Hepatocyte (in vitro differentiated cells): ENCODE measurements around the gene CAPN2. TPM values are rescaled to one million over a fixed set of nuclear protein-coding genes. Genes with fewer than 3 reads are reported as not detected.
"Not testable (repeated sequence)": the region's sequence is repeated elsewhere in the genome, so short reads cannot be mapped to it uniquely, and the experiment has no call there.

Experiments used
- DNase-seq: peaks from one replicate; pipeline ENCODE4 v3.0.0-alpha.2; 2016; ENCODE audit warnings: low spot score
- H2AFZ ChIP-seq: fragments of 200-600 bp; sonication (generic); 2 replicates; pipeline ENCODE4 v1.6.0; 2016; ENCODE audit warnings: antibody characterized with exemption, mild to moderate bottlenecking
- H3K27ac ChIP-seq: fragments of 200-600 bp; sonication (generic); 2 replicates; pipeline ENCODE4 v1.5.1; 2016; ENCODE audit warnings: mild to moderate bottlenecking
- H3K27me3 ChIP-seq: fragments of 200-600 bp; sonication (generic); 2 replicates; pipeline ENCODE4 v1.6.1; 2016
- H3K36me3 ChIP-seq: fragments of 200-600 bp; sonication (generic); replicated peaks from 2 replicates; pipeline ENCODE4 v1.5.1; 2016; ENCODE audit warnings: low read depth; ENCODE audit not compliant: insufficient read depth
- H3K4me1 ChIP-seq: fragments of 200-600 bp; sonication (generic); 2 replicates; pipeline ENCODE4 v1.5.1; 2016; ENCODE audit warnings: mild to moderate bottlenecking, moderate library complexity; ENCODE audit not compliant: insufficient read depth
- H3K4me2 ChIP-seq: fragments of 200-600 bp; sonication (generic); 2 replicates; pipeline ENCODE4 v1.6.0; 2016
- H3K4me3 ChIP-seq: fragments of 200-600 bp; sonication (generic); 2 replicates; pipeline ENCODE4 v1.5.1; 2016; ENCODE audit warnings: mild to moderate bottlenecking
- H3K79me2 ChIP-seq: fragments of 200-600 bp; sonication (generic); 2 replicates; pipeline ENCODE4 v1.6.0; 2017; ENCODE audit warnings: mild to moderate bottlenecking
- H3K9me2 ChIP-seq: fragments of 200-600 bp; sonication (generic); replicated peaks from 2 replicates; pipeline ENCODE4 v1.6.0; 2017; ENCODE audit warnings: mild to moderate bottlenecking; ENCODE audit not compliant: insufficient read depth
- H3K9me3 ChIP-seq: fragments of 200-600 bp; sonication (generic); 2 replicates; pipeline ENCODE4 v1.5.1; 2016; ENCODE audit warnings: low read depth, mild to moderate bottlenecking
- H4K20me1 ChIP-seq: fragments of 200-600 bp; sonication (generic); 2 replicates; pipeline ENCODE4 v1.6.0; 2016; ENCODE audit warnings: mild to moderate bottlenecking; ENCODE audit not compliant: insufficient read depth, poor library complexity, severe bottlenecking
- EZH2 ChIP-seq: fragments of 200-600 bp; sonication (generic); IDR thresholded peaks from 2 replicates; pipeline ENCODE4 v1.6.1; 2016; ENCODE audit warnings: antibody characterized with exemption, mild to moderate bottlenecking, borderline replicate concordance
- EZH2phosphoT487 ChIP-seq: fragments of 200-600 bp; sonication (generic); IDR thresholded peaks from one replicate; pipeline ENCODE4 v1.6.1; 2018; ENCODE audit warnings: antibody characterized with exemption, mild to moderate bottlenecking, low read depth, moderate library complexity; ENCODE audit not compliant: unreplicated experiment, severe bottlenecking
- WGBS: methylation state at CpG from one replicate; pipeline ENCODE4 v1.1.6; 2016; ENCODE audit warnings: low lambda C conversion rate; ENCODE audit errors: missing lambda C conversion rate; 5-methylcytosine and 5-hydroxymethylcytosine counted together
- polyA plus RNA-seq: library from polyadenylated mRNA; unstranded; fragments of >200 nt; fragmentation: Nextera tagmentation; extraction: Ambion mirVana; gene quantifications from 2 replicates; pipeline ENCODE4 v1.2.1, GENCODE V29; 2016
- total RNA-seq: library from RNA; depleted of rRNA; stranded (reverse); fragments of >200 nt; gene quantifications from 2 replicates; pipeline ENCODE4 v1.2.3, GENCODE V29; 2014
- TF ChIP-seq, protein P1 (sequence below): fragments of 200-600 bp; sonication (generic); IDR thresholded peaks from 2 replicates; pipeline ENCODE4 v1.5.1; 2016; ENCODE audit warnings: antibody characterized with exemption, mild to moderate bottlenecking; ENCODE audit not compliant: poor library complexity

CAPN2 gene
- total and polyA plus RNA-seq, 2 experiments from 2014 or later: 147 to 162 TPM

DNA sequence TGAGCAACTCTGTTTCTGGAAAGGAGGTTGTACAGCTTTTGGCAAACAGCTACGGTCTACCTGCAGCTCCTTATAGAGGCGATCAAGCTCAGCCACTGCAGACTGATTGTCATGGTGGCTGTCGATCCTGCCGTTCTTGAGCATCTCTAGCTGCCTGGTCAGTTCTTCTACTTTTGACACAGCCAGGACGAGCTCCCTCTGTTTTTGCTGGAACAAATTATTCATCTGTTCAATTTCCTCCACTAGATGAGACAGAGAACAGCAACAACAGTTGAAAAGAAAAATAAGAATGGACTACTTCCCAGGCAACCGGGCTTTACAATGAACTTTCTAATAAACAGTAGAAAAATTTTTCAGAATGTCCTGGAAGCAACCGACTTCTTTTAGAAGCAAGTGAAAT, 90.9 kb downstream of the CAPN2 start:
- Histone ChIP-seq H3K27me3 (no peaks in the 10 kb centered on the region), H3K27ac (no peak overlapping the region), H2AFZ (no peak overlapping the region), H3K9me2 (no peaks in the 10 kb centered on the region), H3K4me1 (no peaks in the 10 kb centered on the region), H3K9me3 (peaks cover 4% of the 10 kb centered on the region), H3K4me3 (no peak overlapping the region), H3K79me2 (peaks cover 7% of the 10 kb centered on the region), H4K20me1 (no peaks in the 10 kb centered on the region), H3K36me3 (peaks cover 11% of the 10 kb centered on the region), H3K4me2 (no peak overlapping the region)
- DNase-seq: no peak
- whole genome bisulfite sequencing: 96% methylated on average over 7 of the region's 7 CpGs
- TF ChIP-seq EZH2phosphoT487 (no peak), EZH2 (no peak)
- TF ChIP-seq, protein P1, sequence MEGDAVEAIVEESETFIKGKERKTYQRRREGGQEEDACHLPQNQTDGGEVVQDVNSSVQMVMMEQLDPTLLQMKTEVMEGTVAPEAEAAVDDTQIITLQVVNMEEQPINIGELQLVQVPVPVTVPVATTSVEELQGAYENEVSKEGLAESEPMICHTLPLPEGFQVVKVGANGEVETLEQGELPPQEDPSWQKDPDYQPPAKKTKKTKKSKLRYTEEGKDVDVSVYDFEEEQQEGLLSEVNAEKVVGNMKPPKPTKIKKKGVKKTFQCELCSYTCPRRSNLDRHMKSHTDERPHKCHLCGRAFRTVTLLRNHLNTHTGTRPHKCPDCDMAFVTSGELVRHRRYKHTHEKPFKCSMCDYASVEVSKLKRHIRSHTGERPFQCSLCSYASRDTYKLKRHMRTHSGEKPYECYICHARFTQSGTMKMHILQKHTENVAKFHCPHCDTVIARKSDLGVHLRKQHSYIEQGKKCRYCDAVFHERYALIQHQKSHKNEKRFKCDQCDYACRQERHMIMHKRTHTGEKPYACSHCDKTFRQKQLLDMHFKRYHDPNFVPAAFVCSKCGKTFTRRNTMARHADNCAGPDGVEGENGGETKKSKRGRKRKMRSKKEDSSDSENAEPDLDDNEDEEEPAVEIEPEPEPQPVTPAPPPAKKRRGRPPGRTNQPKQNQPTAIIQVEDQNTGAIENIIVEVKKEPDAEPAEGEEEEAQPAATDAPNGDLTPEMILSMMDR: no peak

DNA sequence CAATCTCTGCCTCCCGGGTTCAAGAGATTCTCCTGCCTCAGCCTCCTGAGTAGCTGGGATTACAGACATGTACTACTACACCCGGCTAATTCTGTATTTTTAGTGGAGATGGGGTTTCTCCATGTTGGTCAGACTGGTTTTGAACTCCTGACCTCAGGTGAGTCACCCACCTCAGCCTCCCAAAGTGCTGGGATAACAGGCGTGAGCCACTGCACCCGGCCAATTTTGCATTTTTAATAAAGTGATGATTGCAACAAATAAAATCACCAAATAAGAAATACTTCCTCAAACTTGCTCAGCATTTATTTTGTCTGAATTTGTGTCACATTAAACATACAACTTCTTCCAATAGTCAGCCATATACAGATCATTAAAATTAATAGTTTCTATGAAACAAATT, 97.6 kb downstream of the CAPN2 start:
- H3K9me2 ChIP-seq, H3K4me1 ChIP-seq, H3K36me3 ChIP-seq, H3K9me3 ChIP-seq, DNase-seq, H3K4me3 ChIP-seq, H3K27me3 ChIP-seq, H2AFZ ChIP-seq, H4K20me1 ChIP-seq, H3K27ac ChIP-seq, H3K4me2 ChIP-seq: not testable (repeated sequence)
- H3K79me2 ChIP-seq: peaks cover 34% of the 10 kb centered on the region
- 85% methylated on average over 4 of the region's 4 CpGs for WGBS

DNA sequence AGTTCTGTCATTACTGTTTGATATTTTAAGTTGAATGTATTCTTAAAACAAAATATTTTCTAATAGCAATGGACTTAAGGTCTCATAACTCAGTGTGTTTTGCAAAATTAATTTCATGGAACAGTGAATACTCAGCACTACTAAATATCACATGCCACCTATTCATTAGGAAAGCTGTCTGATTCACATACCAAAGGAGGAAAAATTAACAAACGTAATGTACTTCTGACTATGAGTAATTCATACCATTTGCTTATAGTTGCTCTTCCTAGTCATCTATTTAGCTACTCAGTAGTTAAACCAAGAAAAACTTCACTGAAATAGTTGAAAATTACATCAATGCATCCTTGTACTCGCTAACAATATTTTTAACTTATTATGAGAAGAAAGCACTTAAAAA, 98.2 kb downstream of the CAPN2 start:
- TF ChIP-seq EZH2phosphoT487 (no peak), EZH2 (no peak)
- TF ChIP-seq, protein P1: no peak
- peaks cover 41% of the 10 kb centered on the region for H3K79me2 ChIP-seq
- 97% methylated on average over 2 of the region's 2 CpGs for WGBS
- H4K20me1 ChIP-seq: peaks cover 13% of the 10 kb centered on the region
- H3K27ac ChIP-seq: no peak overlapping the region
- no peaks in the 10 kb centered on the region for H3K9me2 ChIP-seq
- H2AFZ ChIP-seq: no peak overlapping the region
- H3K27me3 ChIP-seq: no peaks in the 10 kb centered on the region
- H3K4me1 ChIP-seq: peaks cover 13% of the 10 kb centered on the region
- no peaks in the 10 kb centered on the region for H3K36me3 ChIP-seq
- H3K4me2 ChIP-seq: no peak overlapping the region
- H3K9me3 ChIP-seq: peaks cover 4% of the 10 kb centered on the region
- H3K4me3 ChIP-seq: no peak overlapping the region
- no peak for DNase-seq

DNA sequence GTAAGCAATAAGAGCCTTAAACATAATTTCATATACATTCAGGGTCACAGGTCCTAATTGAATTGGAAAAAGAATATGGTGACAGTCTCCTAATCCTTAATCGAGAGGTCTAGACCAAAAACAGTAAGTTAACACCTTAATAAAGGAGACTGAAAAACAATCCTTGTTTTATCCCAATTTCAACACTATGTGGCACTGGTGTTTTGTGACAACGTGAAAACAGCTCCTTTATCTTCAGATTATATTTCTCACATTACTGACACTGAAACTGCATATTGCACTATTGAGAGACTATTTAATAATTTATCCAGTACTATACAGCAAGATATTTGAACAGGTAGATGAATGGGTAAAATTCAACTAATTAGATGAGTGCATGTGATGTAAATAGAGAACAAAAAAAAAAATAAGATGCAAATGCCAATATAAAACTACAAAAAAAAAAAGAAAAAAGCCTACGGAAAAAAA, 99.3 kb downstream of the CAPN2 start:
- peaks cover 4% of the 10 kb centered on the region for H3K9me3 ChIP-seq
- no peak overlapping the region for H3K27ac ChIP-seq
- DNase-seq: no peak

More for the DNA sequence above, 99.3 kb downstream of the CAPN2 start:
- H3K4me1 ChIP-seq: peaks cover 20% of the 10 kb centered on the region
- no peak overlapping the region for H3K4me2 ChIP-seq
- no peak overlapping the region for H3K4me3 ChIP-seq
- no peaks in the 10 kb centered on the region for H3K9me2 ChIP-seq
- no peaks in the 10 kb centered on the region for H3K36me3 ChIP-seq
- 67% methylated on average over 3 of the region's 3 CpGs for WGBS
- TF ChIP-seq, protein P1: peak; percentile 51
- TF ChIP-seq EZH2 (no peak), EZH2phosphoT487 (no peak)
- H3K79me2 ChIP-seq: peaks cover 52% of the 10 kb centered on the region
- H3K27me3 ChIP-seq: no peaks in the 10 kb centered on the region
- H2AFZ ChIP-seq: no peak overlapping the region
- H4K20me1 ChIP-seq: peaks cover 22% of the 10 kb centered on the region
